NCI-H2107 treated with DMSO at 0.1 percent for 48 hours (cell line): Measurements from ENCODE around the gene SMCO2.

Source experiments
- DNase-seq: peaks from one replicate; lab custom pipeline; 2025; ENCODE audit not compliant: unreplicated experiment; lab: John Stamatoyannopoulos, UW

SMCO2 gene

GRCh38 chr12:27451036-27451825 lies 4.7 kb downstream of the SMCO2 start:
- no peak for DNase-seq

GRCh38 chr12:27453421-27453820 lies 6.9 kb downstream of the SMCO2 start:
- no peak for DNase-seq

- DNase-seq = no peak
These were observed 9.1 kb downstream of the SMCO2 start for GRCh38 chr12:27455589-27455988.

GRCh38 chr12:27456618-27457017 lies 10.1 kb downstream of the SMCO2 start:
- DNase-seq = no peak

- no peak for DNase-seq
These were observed 14.0 kb downstream of the SMCO2 start for GRCh38 chr12:27460471-27460978.

GRCh38 chr12:27462151-27462694 lies 15.7 kb downstream of the SMCO2 start:
- DNase-seq = no peak

- no peak for DNase-seq
These were observed 16.3 kb downstream of the SMCO2 start for GRCh38 chr12:27462851-27463250.

- no peak for DNase-seq
These were observed 17.1 kb downstream of the SMCO2 start for GRCh38 chr12:27463511-27464219.

GRCh38 chr12:27464220-27464554 lies 17.7 kb downstream of the SMCO2 start:
- DNase-seq = no peak

GRCh38 chr12:27467641-27468040 lies 21.1 kb downstream of the SMCO2 start:
- DNase-seq = no peak

GRCh38 chr12:27468241-27468640 lies 21.7 kb downstream of the SMCO2 start:
- DNase-seq = no peak

- no peak for DNase-seq
These were observed 22.7 kb downstream of the SMCO2 start for GRCh38 chr12:27469176-27469736.

GRCh38 chr12:27472604-27473003 lies 26.1 kb downstream of the SMCO2 start:
- no peak for DNase-seq

GRCh38 chr12:27474344-27474743 lies 27.8 kb downstream of the SMCO2 start:
- DNase-seq = no peak

- no peak for DNase-seq
These were observed 30.5 kb downstream of the SMCO2 start for GRCh38 chr12:27477049-27477448.

- no peak for DNase-seq
These were observed 32.4 kb downstream of the SMCO2 start for GRCh38 chr12:27478949-27479348.

- DNase-seq = no peak
These were observed 33.5 kb downstream of the SMCO2 start for GRCh38 chr12:27480016-27480415.

- no peak for DNase-seq
These were observed 40.4 kb downstream of the SMCO2 start for GRCh38 chr12:27486961-27487360.

GRCh38 chr12:27488479-27488878 lies 41.9 kb downstream of the SMCO2 start:
- no peak for DNase-seq

GRCh38 chr12:27491226-27491625 lies 44.7 kb downstream of the SMCO2 start:
- no peak for DNase-seq

- DNase-seq = no peak
These were observed 46.9 kb downstream of the SMCO2 start for GRCh38 chr12:27493260-27493940.
